Retinal pigment epithelial cell (primary cell): Measurements from ENCODE around the gene CORO2A.
"Not testable (repeated sequence)": the region's sequence is repeated elsewhere in the genome, so short reads cannot be mapped to it uniquely, and the experiment has no call there.

ENCODE experiments used
- DNase-seq: peaks from one replicate; pipeline ENCODE4 v3.0.0-alpha.2; 2010; ENCODE audit warnings: low read depth
- H3K4me3 ChIP-seq: 2 replicates; pipeline ENCODE4 v1.5.1; 2011; ENCODE audit warnings: mild to moderate bottlenecking, low read length, control low read depth, moderate library complexity
- TF ChIP-seq, protein P1 (sequence below): conservative IDR thresholded peaks from 2 replicates; pipeline ENCODE4 v1.5.1; 2011; ENCODE audit warnings: low read depth, low read length, control low read depth, inconsistent platforms

The CORO2A gene

DNA sequence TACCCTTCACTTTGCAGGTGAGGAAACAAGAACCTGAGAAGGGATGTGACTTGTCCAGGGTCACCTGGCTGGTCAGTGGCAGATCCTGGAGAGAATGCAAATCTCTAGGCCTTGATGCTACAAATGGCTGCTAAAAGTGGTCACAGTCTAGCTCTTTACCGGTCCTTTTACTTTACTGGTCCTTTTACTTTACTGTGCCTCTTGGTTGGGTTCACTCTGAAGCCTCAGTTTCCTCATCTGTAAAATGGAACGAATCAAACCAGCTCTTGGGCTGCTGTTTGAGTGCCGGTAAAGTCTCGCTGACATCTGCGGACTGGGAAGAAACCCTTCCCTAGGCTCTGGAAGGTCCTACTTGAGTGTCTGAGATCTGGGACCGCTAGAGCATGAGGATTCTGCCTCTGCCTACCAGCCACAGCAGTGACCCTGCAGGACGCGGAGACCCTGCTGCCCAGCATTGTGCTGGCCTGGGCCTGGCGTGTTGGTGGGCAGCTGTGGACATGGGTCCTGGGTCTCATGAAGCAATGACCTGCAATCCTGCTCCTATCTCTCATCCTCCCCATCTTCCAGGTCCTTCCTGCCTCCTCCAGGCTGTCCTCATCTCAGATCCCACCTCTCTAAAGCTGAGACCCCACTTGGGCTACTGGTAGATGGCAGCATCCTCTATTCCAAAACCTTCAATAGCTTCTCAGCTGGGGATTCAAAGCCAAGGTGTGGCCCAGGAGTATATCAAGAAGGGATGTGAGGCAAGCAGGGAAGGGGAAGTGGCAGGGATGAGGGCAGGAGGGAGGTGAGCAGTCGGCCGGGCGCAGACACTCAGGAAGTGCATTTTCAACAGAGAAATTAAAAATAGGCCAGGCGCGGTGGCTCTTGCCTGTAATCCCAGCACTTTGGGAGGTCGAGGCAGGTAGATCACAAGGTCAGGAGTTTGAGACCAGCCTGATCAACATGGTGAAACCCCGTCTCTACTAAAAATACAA, 13.3 kb downstream of the CORO2A start:
- TF ChIP-seq, protein P1, sequence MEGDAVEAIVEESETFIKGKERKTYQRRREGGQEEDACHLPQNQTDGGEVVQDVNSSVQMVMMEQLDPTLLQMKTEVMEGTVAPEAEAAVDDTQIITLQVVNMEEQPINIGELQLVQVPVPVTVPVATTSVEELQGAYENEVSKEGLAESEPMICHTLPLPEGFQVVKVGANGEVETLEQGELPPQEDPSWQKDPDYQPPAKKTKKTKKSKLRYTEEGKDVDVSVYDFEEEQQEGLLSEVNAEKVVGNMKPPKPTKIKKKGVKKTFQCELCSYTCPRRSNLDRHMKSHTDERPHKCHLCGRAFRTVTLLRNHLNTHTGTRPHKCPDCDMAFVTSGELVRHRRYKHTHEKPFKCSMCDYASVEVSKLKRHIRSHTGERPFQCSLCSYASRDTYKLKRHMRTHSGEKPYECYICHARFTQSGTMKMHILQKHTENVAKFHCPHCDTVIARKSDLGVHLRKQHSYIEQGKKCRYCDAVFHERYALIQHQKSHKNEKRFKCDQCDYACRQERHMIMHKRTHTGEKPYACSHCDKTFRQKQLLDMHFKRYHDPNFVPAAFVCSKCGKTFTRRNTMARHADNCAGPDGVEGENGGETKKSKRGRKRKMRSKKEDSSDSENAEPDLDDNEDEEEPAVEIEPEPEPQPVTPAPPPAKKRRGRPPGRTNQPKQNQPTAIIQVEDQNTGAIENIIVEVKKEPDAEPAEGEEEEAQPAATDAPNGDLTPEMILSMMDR: no peak
- no peak overlapping the region for H3K4me3 ChIP-seq
- DNase-seq: no peak

DNA sequence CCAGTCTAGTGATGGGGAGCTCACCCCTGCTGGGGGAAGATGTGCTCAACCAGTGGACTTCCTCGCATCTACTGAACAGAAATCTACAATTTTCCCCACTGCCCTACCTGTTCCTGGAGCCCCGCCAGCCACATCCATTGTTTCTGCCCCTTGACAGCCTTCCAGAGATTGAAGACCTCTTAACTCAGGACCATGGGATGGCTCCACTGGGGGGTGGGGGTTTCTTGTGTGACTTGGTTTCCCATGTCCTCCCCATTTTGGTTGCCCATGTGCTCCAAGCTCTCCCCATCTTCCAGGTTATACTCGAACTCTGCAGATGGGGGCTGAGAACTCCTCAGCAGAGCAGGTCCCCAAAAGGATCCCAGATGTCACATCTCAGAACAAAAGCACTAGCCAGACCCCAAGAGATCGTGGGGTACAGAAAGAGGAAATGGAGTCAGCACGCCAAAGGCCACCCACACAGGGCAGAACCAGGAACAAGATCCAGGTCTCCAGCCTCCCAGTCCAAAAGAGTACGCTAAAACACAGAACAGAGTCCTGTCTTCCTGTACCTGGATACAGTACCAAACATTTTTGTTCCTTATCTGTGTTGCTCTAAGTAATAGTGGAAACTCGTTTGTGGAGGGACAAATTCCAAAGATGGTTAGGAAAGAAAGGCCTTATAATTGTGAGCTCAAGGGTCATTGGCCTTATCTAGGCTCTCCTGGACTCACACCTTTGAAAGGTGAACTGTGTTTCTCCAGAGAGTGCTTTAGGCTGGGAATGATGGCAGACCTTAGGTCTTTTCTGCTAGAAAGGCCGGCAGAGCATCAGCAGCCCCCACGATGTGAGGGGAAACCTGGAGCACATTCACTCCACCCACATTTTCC, 15.8 kb downstream of the CORO2A start:
- no peak overlapping the region for H3K4me3 ChIP-seq
- no peak for DNase-seq
- TF ChIP-seq, protein P1: no peak

DNA sequence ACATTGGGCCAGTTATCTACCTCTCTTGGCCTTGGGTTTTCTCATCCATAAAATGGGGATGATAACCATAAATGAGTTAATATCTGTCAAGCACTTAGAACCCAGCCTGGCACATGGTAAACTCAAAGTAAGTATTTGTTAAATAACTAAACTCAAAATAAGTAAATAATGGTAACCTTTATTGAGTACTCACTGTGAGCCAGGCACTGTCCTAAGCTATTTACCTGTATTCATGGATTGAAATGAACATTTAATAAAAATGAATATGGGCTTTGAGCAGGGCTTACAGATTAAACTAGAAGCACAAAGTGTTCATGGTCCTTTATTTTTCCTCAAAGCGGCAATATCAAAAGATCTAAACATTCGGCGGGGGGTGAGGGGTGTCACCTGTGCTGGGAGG, 16.7 kb downstream of the CORO2A start:
- H3K4me3 ChIP-seq: no peak overlapping the region
- DNase-seq: no peak
- TF ChIP-seq, protein P1: no peak

- no peak for DNase-seq
- H3K4me3 ChIP-seq: no peak overlapping the region
- TF ChIP-seq, protein P1: no peak
Observed at GRCh38 chr9:98175028-98175569, 17.3 kb downstream of the CORO2A start.

DNA sequence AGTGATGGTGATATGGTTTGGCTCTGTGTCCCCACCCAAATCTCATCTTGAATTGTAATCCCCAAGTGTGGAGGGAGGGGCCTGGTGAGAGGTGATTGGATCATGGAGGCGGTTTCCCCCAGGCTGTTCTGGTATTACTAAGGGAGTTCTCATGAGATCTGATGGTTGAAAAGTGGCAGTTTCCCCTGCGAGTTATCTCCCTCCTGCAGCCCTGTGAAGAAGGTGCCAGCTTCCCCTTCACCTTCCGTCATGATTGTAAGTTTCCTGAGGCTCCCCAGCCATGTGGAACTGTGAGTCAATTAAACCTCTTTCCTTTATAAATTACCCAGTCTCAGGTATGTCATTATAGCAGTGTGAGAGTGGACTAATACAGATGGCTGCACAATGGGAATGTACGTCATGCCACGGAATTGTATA, 17.9 kb downstream of the CORO2A start:
- not testable (repeated sequence) for DNase-seq, H3K4me3 ChIP-seq

- no peak for DNase-seq
- no peak overlapping the region for H3K4me3 ChIP-seq
- TF ChIP-seq, protein P1: no peak
Observed at GRCh38 chr9:98173181-98173580, 19.3 kb downstream of the CORO2A start.

DNA sequence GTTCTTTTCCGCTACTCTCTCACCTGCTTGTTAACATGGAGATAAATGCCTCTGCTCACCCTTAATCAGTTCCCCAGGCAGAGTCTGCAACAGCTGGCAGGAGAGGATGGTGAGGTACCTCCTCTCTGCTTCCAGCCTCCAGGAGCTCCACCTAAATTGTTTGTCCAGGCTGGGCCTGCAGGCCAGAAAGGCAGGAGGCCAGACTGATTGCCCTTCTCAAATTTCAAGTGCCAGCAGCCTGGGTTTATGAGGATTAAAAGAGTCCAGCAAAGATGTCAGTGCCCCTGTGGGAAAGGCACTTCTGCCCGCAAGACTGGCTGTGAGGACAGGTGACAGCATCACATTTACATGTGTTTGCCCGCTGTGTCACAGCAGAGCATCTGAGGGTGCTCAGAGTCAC, 19.8 kb downstream of the CORO2A start:
- TF ChIP-seq, protein P1: no peak
- H3K4me3 ChIP-seq: no peak overlapping the region
- DNase-seq: no peak
